Stimulated activated CD4-positive, alpha-beta T cell treated with anti-CD3 and anti-CD28 coated beads, Interleukin-1b, Interleukin-23, amount 100 ng/mL, for 1 hour (primary cell): Measurements from ENCODE around the gene GARIN5A.

ENCODE experiments used
- DNase-seq, 2 donors: peaks; one replicate each; pipeline ENCODE4 v3.0.0-alpha.2; 2020; ENCODE audit warnings: low read depth in 2 of 2

GARIN5A gene

GRCh38 chr19:50476224-50476906 lies at the start of gene GARIN5A, which contains the start of gene EMC10:
GARIN5A (minus strand) TSS chr19:50476848; CDS start chr19:50476388, 460 bp downstream.
EMC10 (plus strand) TSS chr19:50476507; CDS start chr19:50476545, 38 bp downstream.
- DNase-seq, result peak; percentile 79 to 83

- no peak for DNase-seq
These were observed 46.2 kb upstream of the GARIN5A start for GRCh38 chr19:50522881-50523280.

- DNase-seq, result no peak
These were observed 44.3 kb upstream of the GARIN5A start for GRCh38 chr19:50520822-50521465.

- no peak for DNase-seq
These were observed 42.4 kb upstream of the GARIN5A start for GRCh38 chr19:50519006-50519575.

GRCh38 chr19:50518091-50519005 lies 41.7 kb upstream of the GARIN5A start:
- no peak for DNase-seq

- DNase-seq, result no peak
These were observed 41.0 kb upstream of the GARIN5A start for GRCh38 chr19:50517704-50518075.

GRCh38 chr19:50516964-50517703 lies 40.5 kb upstream of the GARIN5A start:
- DNase-seq, result no peak

GRCh38 chr19:50516456-50516855 lies 39.8 kb upstream of the GARIN5A start:
- DNase-seq, result no peak

- no peak for DNase-seq
These were observed 38.5 kb upstream of the GARIN5A start for GRCh38 chr19:50515168-50515561.

GRCh38 chr19:50514346-50515167 lies 37.9 kb upstream of the GARIN5A start:
- no peak for DNase-seq

- no peak for DNase-seq
These were observed 37.2 kb upstream of the GARIN5A start, which contains the start of gene ASPDH for GRCh38 chr19:50513746-50514345. ASPDH (minus strand) TSS chr19:50513913; CDS start chr19:50513823, 90 bp downstream.

GRCh38 chr19:50512999-50513745 lies 36.5 kb upstream of the GARIN5A start:
- DNase-seq, result no peak

- DNase-seq, result no peak
These were observed 35.7 kb upstream of the GARIN5A start for GRCh38 chr19:50512112-50512998.

GRCh38 chr19:50511069-50511822 lies 34.6 kb upstream of the GARIN5A start, which contains the start of gene JOSD2:
JOSD2 (minus strand) TSS chr19:50511191; CDS start chr19:50510431, 760 bp downstream.
- DNase-seq, result peak; percentile 83 to 92

GRCh38 chr19:50510700-50511068 lies 34.0 kb upstream of the GARIN5A start:
- DNase-seq, result no peak

- no peak for DNase-seq
These were observed 33.5 kb upstream of the GARIN5A start for GRCh38 chr19:50510121-50510670.

GRCh38 chr19:50509366-50509765 lies 32.7 kb upstream of the GARIN5A start:
- DNase-seq, result no peak
